Measurements from ENCODE around the gene CUX1.
A peak's percentile ranks its signal among the peaks of the same experiment; 100 is the strongest.

The CUX1 gene

DNA sequence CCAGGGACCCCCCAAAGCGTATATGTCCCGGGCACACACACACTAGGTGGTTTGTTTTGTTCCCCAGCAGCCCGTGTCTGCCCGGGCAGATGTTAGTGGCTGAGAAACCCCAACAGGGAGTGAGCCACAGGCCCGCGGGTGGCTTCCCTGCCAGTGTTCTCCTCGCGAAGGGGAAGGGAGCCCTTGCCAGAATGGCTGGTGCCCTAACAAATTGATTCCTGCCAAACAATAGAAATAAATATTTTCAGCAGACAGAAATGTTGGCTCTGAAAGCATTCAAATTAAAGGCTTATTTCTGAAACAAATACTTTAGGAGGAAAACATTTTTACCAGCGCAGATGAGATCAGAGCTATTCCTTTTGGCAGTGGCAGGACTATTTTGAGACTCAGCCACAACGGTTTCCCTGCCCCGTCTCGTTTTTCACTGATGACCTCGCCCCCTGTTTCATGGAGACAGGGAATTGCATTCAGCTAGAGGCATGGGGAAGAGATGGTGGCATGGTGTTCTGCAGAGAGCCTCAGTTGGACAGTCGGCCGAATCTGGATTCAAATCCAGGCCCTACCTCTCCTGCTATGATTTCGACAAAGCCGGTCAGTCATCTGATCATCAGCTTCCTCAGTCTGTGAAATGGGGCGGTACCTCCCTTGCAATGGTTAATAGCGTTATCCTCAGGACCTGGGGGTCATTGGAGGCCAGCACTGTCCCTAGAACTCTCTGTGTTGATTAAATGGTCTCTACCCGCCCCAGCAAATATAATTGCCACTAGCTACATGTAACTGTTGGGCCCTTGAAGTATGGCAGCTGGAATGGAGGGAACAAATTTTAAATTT, 84.5 kb downstream of the CUX1 start:
- DNase-seq (ENCODE audit: low read depth in 2 of 2), result peak; percentile 25 to 38
- H3K4me3 ChIP-seq (replicated peaks in 1 of 2; ENCODE audit: low read depth in 2 of 2, low read length in 2 of 2), result no peak overlapping the region
- TF ChIP-seq, protein P1, sequence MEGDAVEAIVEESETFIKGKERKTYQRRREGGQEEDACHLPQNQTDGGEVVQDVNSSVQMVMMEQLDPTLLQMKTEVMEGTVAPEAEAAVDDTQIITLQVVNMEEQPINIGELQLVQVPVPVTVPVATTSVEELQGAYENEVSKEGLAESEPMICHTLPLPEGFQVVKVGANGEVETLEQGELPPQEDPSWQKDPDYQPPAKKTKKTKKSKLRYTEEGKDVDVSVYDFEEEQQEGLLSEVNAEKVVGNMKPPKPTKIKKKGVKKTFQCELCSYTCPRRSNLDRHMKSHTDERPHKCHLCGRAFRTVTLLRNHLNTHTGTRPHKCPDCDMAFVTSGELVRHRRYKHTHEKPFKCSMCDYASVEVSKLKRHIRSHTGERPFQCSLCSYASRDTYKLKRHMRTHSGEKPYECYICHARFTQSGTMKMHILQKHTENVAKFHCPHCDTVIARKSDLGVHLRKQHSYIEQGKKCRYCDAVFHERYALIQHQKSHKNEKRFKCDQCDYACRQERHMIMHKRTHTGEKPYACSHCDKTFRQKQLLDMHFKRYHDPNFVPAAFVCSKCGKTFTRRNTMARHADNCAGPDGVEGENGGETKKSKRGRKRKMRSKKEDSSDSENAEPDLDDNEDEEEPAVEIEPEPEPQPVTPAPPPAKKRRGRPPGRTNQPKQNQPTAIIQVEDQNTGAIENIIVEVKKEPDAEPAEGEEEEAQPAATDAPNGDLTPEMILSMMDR (IDR thresholded peaks at IDR 0.05; ENCODE audit: low read depth, low read length), result no peak

DNA sequence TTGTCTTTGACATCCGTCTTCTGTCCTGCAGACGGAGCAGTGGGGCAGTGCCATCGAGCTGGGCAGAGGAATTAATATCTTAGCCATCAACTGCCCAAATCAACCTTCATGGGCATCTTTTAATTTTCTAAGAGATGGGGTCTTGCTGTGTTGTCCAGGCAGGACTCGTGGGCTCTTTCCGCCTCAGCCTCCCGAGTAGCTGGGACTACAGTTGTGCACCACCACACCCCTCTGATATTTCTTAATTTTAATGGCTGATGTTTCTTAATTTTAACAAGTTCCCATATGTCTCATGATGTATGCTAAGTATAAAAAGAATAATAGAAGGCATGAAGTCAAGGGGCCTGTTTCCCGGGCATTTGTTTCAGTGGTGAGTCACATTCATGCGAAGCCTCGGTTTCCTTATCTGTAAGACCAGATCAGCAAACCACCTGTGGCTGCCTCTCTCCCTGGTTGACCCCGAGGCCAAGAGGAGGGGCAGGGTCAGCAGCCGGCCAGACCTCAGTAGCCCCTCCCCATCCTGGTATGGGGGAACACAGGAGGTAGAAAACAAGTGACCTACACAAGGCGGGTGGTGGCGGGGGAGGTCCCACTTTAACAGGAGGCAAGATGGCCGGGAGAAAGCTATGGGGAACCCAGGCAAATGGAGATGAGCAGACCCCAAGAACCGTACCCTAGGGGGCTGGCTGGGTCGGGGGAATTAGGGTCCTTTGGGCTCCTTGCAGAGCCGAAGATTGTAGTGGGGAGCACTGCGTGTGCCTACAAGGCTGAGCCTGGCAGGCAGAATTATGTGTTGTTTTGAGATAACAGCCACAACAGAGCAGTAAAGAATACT, 85.5 kb downstream of the CUX1 start:
- TF ChIP-seq, protein P1 (IDR thresholded peaks at IDR 0.05; ENCODE audit: low read depth, low read length), result no peak
- no peak for DNase-seq (ENCODE audit: low read depth in 2 of 2)
- no peak overlapping the region for H3K4me3 ChIP-seq (replicated peaks in 1 of 2; ENCODE audit: low read depth in 2 of 2, low read length in 2 of 2)

DNA sequence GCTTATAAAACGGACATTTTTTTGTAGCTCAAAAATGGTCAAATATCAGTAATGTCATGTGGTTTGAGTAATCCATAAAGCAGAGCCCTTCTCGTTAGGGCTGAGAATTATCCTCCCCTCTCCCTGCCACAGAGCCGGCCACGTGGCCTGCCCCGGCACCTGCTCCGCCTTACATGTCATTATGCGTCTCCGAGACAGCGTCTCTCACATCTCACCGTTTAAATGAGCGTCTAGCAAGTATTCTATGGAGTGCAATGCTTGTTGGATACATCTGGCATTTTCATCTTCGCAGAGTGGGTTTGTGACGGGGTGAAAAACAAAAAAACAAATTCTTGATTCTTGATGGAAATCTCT, 86.1 kb downstream of the CUX1 start:
- TF ChIP-seq, protein P1 (IDR thresholded peaks at IDR 0.05; ENCODE audit: low read depth, low read length), result no peak
- DNase-seq (ENCODE audit: low read depth in 2 of 2), result no peak
- H3K4me3 ChIP-seq (replicated peaks in 1 of 2; ENCODE audit: low read depth in 2 of 2, low read length in 2 of 2), result no peak overlapping the region

DNA sequence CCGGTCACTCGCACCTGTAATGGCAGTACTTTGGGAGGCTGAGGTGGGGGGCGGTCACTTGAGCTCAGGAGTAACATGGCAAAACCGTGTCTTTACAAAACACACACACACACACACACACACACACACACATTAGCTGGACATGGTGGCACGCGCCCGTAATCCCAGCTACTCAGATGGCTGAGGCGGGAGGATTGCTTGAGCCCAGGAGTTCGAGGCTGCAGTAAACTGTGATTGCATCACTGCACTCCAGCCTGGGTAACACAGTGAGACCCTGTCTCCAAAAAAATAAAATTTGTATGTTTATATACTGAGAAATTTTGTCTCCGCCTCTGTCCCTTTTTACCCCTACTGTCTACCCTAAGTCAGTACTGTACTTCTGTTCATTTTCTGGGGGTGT, 86.6 kb downstream of the CUX1 start:
- no peak for DNase-seq (ENCODE audit: low read depth in 2 of 2)
- TF ChIP-seq, protein P1 (IDR thresholded peaks at IDR 0.05; ENCODE audit: low read depth, low read length), result no peak
- no peak overlapping the region for H3K4me3 ChIP-seq (replicated peaks in 1 of 2; ENCODE audit: low read depth in 2 of 2, low read length in 2 of 2)

DNA sequence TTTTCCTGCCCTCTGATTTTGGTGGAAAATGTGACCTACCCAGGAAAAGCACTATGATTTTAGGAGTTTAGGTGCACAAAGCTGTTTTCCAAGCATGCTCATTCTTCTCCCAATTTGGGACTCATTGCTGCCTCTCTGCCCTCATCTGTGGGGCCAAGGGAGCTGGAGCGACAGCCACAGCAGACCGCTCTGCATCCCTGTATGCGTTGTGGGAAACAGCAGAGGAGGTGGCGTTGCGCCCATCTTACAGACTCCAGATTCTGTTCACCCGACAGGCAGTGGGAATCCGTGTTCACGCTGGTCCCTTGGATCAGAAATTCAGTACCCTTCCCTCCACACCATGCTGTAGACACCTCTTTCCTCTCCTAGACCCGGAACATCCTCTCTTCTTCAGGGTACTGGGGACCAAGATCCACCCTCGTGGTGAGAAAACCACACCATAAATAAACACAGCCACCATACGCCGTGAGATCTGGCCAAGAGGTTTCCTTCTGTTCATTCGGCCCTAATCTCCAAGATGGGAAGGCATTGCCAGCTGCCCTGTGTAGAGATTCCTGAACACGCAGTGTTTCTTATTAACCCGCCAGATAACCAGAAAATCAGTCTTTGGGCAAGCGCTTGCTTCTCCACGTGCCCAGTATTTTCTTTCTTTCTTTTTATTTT, 87.9 kb downstream of the CUX1 start:
- DNase-seq (ENCODE audit: low read depth in 2 of 2), result no peak
- no peak overlapping the region for H3K4me3 ChIP-seq (replicated peaks in 1 of 2; ENCODE audit: low read depth in 2 of 2, low read length in 2 of 2)
- TF ChIP-seq, protein P1 (IDR thresholded peaks at IDR 0.05; ENCODE audit: low read depth, low read length), result no peak

DNA sequence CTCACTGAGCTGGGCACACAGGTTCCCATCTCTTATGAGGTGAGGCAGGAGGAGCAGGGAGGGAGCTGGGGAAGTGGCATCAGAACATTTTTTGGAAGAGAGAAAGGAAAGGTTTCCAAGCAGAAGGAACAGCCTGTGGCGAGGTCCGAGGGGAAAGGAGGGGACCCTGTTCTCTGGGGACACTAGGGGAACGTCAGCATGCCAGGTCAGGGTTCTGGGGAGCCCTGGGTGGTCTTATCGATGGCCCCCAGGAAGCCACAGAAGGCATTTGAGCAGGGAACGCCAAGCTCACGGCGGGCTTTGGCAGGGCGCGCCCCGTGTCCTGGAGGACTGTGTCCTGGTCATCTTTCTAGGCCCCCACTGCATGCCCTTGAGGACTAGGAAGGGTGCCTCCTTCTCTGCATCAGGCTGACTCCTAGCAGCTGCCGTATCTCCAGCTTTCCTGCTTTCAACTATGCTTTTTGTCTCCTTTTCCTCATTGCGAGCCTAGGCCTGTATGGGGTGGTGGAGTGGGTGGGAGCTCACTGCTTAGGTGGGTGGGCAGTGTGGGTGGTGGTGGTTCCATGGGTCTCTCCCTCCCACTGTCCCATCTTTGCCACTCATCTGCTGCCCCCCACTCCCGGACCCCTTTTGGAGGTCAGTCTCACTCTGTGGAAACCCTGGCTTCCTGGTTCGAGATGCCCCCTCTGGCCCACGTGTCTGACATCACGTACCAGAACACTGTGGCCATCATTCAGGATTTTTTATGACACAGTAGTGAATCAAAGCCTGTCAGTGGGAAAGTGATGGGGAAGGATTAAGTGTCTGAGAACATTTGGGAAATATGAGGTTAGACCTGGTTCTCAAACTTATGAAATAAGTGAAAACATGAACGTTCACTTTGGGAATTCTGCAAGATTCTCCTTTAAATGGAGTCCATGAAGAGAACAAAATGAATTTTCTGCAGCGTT, 89.1 kb downstream of the CUX1 start:
- TF ChIP-seq, protein P1 (IDR thresholded peaks at IDR 0.05; ENCODE audit: low read depth, low read length), result no peak
- no peak for DNase-seq (ENCODE audit: low read depth in 2 of 2)
- H3K4me3 ChIP-seq (replicated peaks in 1 of 2; ENCODE audit: low read depth in 2 of 2, low read length in 2 of 2), result no peak overlapping the region

Measured in cardiac fibroblast (primary cell).